Epithelial cell of prostate (primary cell): Measurements from ENCODE around the gene UBE2D2.
"Not testable (repeated sequence)": the region's sequence is repeated elsewhere in the genome, so short reads cannot be mapped to it uniquely, and the experiment has no call there.

Experiments
- DNase-seq: peaks from one replicate; pipeline ENCODE4 v3.0.0-alpha.2; 2011; ENCODE audit warnings: low read depth, low spot score
- H3K27ac ChIP-seq: fragments of 450-650 bp; 2 replicates; pipeline ENCODE4 v1.5.1; 2017; ENCODE audit warnings: mild to moderate bottlenecking

UBE2D2 gene

DNA sequence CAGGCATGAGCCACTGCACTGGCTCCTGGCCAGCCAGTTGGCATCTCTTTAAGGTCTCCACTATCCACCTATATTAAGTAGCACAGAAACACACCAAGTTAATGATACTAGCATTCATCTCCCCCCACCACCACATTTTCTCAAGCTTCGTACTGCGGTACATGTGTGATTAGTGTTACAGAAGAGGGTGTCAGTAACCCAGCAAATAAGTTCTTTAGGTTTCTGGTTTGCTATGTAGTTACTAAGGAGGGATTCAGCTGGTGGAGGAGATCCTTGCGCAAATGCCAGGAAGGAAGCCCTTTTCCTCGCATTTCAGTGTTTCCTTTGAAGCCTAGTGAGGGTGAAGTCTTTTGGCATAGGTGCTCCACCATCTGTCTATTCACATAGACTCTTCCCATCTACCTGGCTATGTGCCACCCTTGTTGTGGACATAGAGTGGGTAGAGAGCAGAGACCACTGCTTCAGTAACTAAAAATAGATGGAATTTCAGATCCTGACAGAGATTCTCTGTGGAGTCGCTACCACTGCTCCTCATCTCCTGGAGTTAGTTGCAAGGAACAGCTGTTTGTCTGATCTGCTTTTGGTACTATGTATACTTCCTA is 16.7 kb downstream of the UBE2D2 start:
- no peak for DNase-seq
- H3K27ac ChIP-seq: no peak overlapping the region

- DNase-seq: no peak
- H3K27ac ChIP-seq: peak overlapping the region; percentile 75
Observed at GRCh38 chr5:139578325-139578724, 17.2 kb downstream of the UBE2D2 start.

DNA sequence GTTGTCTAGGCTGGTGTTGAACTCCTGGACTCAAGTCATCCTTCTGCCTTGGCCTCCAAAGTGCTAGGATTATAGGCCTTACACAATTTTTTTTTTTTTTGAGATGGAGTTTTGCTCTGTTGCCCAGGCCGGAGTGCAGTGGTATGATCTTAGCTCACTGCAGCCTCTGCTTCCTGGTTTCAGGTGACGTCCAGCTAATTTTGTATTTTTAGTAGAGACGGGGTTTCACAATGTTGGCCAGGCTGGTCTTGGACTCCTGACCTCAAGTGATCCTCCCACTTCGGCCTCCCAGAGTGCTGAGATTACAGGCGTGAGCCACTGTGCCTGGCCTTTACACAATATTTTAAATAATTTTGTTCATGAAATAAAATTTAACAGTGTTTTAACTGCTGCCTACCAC is 21.0 kb downstream of the UBE2D2 start:
- peak overlapping the region; percentile 75 for H3K27ac ChIP-seq
- DNase-seq: not testable (repeated sequence)

- no peak for DNase-seq
- no peak overlapping the region for H3K27ac ChIP-seq
Observed at GRCh38 chr5:139584137-139584536, 23.0 kb downstream of the UBE2D2 start.

DNA sequence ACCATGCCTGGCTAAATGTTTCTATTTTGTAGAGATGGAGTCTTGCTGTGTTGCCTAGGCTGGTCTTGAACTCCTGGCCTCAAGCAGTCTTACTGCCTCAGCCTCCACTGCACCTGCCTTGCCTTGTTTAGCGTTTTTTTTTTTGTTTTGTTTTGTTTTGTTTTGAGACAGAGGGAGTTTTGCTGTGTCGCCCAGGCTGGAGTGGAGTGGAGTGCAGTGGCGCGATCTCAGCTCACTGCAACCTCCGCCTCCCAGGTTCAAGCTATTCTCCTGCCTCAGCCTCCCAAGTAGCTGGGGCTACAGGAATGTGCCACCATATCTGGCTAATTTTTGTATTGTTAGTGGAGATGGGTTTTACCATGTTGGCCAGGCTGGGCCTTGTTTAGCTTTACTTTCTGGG is 27.0 kb downstream of the UBE2D2 start:
- not testable (repeated sequence) for DNase-seq, H3K27ac ChIP-seq

DNA sequence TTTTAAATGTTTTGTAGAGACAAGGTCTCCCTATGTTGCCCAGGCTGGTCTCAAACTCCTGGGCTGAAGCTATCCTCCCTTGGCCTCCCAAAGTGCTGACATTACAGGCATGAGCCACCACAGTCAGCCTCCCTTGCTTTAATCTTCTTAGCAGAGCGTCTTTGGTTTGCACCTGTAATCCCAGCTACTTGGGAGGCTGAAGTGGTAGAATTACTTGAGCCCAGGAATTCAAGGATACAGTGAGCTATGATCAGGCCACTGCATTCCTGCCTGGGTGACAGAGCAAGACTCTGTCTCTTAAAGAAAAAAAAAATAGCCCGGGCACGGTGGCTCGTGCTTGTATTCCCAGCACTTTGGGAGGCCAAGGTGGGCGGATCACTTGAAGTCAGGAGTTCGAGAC is 27.8 kb downstream of the UBE2D2 start:
- no peak for DNase-seq
- H3K27ac ChIP-seq: no peak overlapping the region

GRCh38 chr5:139592289-139592688 is 31.1 kb downstream of the UBE2D2 start:
- DNase-seq: no peak
- peak overlapping the region; percentile 55 for H3K27ac ChIP-seq

DNA sequence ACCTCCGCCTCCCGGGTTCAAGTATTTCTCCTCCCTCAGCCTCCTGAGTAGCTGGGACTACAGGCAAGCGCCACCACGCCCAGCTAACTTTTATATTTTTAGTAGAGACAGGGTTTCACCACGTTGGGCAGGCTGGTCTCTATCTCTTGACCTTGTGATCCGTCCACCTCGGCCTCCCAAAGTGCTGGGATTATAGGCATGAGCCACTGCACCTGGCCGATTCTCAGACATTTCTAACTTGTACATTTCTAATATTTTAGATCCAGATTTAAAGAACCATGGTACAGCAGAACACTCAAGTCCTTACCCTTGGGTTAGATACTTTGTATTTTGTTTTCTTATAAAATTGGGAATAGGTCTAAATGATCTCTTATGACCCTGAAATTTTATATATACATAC is 31.9 kb downstream of the UBE2D2 start:
- peak overlapping the region; percentile 55 for H3K27ac ChIP-seq
- DNase-seq: not testable (repeated sequence)

GRCh38 chr5:139593716-139594319 is 32.7 kb downstream of the UBE2D2 start:
- peak overlapping the region; percentile 55 for H3K27ac ChIP-seq
- no peak for DNase-seq

DNA sequence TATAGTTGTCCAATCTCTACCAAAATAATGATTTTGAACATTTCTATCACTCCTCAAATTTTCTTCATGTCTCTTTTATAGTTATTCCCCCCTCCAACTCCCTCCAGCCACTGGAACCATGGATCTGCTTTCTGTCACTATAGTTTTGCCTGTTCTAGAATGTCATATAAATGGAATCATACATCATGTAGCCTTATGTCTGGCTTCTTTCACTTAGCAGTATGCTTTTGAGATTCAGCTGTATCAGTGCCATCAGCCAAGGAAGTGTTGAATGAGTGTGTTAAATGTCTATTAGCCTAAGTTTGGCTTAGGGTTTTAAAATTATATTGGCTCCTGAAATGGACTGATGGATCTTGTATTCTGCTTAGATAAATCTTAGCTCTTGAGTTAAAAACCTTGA is 36.0 kb downstream of the UBE2D2 start:
- H3K27ac ChIP-seq: no peak overlapping the region
- no peak for DNase-seq

GRCh38 chr5:139598601-139598965 is 37.4 kb downstream of the UBE2D2 start:
- peak overlapping the region; percentile 81 for H3K27ac ChIP-seq
- DNase-seq: not testable (repeated sequence)

DNA sequence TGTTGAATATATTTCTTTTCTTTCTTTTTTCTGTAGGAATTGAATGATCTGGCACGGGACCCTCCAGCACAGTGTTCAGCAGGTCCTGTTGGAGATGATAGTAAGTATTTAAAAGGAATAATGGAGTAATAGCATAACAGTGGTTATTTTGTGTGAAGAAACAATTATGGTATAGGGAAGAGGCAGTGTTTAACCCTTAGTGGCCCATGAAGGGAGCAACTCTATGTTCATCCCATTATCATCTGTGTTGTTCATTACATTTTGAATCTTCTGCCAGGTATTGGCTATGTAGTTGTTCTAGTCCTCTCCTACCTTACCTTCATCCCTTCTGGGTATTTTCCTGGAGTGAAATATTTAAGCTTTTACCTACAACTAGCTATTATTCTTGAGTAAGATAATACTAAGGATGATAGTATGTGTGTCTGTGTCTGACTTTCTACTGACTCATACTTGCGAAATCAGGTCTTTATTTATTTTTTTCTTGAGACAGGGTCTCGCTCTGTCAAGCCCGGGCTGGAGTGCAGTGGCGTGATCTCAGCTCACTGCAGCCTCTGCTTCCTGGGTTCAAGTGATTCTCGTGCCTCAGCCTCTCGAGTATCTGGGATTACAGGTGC is 39.3 kb downstream of the UBE2D2 start:
- DNase-seq: no peak
- H3K27ac ChIP-seq: peak overlapping the region; percentile 81

- DNase-seq: no peak
- peak overlapping the region; percentile 81 for H3K27ac ChIP-seq
Observed at GRCh38 chr5:139601429-139601828, 40.3 kb downstream of the UBE2D2 start.

GRCh38 chr5:139601948-139602347 is 40.8 kb downstream of the UBE2D2 start:
- not testable (repeated sequence) for DNase-seq
- peak overlapping the region; percentile 81 for H3K27ac ChIP-seq

DNA sequence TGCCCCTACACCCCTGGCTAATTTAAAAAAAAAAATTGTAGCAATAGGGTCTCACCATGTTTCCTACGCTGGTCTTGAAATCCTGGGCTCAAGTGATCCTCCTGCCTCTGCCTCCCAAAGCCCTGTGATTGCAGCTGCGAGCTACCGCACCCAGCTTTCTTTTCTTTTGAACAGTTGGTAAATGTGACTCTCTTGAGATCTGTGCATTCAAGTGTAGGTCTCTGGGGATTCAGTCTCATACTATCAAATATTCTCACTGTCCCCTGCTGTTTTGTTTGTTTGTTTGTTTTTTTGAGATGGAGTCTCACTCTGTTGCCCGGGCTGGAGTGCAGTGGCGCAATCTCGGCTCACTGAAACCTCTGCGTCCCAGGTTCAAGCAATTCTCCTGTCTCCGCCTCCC is 44.7 kb downstream of the UBE2D2 start:
- no peak for DNase-seq
- H3K27ac ChIP-seq: no peak overlapping the region

DNA sequence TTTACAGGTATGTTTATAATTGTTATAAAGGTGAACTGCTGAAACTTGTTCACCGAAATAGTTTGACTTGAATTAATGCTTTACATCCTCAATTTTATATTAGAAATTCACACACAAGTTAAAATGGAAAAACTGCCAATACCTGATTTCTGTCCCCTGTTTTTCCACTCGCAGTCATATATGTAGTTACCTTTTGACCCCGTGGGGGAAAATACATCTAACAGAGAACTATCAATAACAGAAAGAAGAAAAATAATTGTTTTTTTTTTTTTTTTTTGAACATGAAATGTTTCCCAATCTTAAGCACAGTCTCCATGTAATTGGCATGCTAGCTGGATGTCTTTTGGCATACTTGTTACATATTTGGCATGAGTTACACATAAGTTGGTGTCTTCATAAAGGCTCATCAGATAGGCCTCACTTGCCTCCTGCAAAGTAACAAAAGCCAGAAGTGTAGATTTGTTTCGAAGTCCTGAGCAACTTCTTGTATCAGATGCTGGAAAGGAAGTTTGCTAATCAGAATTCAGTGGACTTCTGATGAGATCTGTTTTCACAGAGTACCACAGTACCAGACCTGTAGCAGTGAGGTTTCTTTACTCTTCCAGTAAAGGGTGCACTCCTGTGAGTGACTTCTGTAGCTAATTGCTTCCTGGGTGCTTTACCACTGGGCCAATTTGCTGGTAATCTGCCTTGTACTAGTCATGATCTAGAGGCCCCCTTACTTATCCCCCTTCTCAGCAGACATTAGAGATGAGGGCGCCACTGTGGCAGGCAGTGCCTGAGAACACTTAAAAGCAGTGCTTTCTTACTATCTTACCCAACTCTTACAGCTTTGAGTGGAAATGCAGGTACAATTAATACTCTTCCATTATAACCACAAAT is 50.8 kb downstream of the UBE2D2 start:
- no peak for DNase-seq
- no peak overlapping the region for H3K27ac ChIP-seq

DNA sequence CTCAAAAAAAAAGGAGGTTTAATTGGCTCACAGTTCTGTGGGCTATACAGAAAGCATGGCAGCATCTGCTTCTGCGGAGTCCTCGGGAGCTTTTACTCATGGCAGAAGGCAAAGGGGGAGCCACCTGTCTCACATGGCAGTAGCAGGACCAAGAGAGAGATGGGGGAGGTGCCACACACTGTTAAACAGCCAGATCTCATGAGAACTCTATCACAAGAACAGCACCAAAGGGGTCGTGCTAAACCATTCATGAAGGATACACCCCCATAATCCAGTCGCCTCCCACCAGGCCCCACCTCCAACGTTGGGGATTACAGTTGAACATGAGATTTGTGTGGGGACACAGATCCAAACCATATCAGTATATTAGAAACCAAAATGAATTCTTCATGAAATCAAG is 58.7 kb downstream of the UBE2D2 start:
- no peak for DNase-seq
- no peak overlapping the region for H3K27ac ChIP-seq

DNA sequence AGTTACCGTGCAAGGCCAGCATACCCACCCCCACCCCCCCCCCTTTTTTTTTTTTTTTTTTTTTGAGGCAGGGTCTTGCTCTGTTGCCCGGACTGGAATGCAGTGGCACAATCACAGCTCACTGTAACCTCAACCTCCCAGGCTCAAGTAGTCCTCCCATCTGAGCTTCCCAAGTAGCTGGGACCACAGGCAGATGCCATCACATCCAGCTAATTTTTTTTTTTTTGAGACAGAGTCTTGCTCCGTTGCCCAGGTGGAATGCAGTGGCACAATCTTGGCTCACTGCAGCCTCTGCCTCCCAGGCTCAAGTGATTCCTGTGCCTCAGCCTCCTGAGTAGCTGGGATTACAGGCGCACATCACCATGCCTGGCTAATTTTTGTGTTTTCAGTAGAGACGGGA is 64.3 kb downstream of the UBE2D2 start:
- not testable (repeated sequence) for DNase-seq, H3K27ac ChIP-seq

DNA sequence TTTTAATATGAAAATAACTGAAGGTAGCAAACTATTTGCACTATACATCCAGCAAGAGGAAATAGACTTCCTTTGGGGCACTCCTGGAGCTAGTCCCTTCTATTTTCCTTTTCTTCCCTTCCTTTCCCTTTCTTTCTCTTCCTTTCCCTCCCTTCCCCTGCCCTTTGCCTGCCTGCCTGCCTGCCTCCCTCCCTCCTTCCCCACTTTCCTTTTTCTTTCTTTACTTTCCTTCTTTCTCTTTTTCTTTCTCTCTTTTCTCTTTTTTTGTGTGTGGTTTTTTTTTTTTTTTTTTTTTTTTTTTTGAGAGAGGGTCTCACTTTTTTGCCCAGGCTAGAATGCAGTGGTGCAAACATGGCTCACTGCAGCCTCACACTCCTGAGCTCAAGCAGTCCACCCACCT is 69.7 kb downstream of the UBE2D2 start:
- no peak overlapping the region for H3K27ac ChIP-seq
- no peak for DNase-seq

GRCh38 chr5:139631520-139632165 is 70.5 kb downstream of the UBE2D2 start:
- H3K27ac ChIP-seq: no peak overlapping the region
- no peak for DNase-seq
